ENCODE results near the gene SRGAP2B. TPM values are rescaled to one million over a fixed set of nuclear protein-coding genes. Genes with fewer than 3 reads are reported as not detected.
"Not testable (repeated sequence)": the region's sequence is repeated elsewhere in the genome, so short reads cannot be mapped to it uniquely, and the experiment has no call there.

Gene SRGAP2B
- total RNA-seq, 1 donor from 2014 or later: 45.6 TPM

DNA sequence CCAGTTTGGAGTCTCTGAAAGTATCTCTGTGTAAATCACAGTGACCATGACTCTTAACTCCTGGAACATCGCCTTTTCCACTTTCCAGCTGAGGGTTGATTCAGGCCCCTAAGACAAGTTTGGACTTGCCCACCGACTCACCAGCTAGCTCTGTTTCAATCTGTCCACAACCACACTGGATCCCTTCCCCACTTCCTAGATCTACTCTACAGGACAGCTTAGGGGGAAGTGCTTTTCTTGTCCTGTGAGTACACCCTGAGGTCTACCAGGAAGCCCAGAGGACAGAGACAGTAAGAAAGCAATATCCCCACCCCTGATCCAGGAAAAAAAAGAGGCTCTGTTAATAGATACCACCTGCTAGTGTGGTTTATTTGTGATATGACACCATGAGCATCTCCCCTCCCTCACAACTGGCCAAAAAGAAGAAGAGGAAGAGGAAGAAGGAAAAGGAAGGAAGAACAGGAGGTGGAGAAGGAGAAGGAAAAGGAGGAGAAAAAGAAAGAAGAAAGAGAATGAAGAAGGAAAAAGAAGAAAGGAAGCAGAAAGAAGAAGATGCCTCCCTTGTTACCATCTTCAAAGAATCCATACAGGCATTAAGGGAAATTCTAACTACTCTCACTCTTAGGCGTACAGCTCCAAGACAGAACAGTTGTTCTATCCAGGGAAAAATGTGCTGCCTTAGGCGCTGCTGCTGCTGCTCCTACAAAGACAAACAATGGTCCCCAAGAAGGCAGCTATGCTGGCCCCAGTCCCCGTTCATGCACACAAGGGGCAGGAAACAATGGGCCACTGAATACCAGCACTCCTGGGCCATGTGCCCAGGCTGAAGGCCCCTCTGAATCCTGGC lies 96.8 kb downstream of the SRGAP2B start:
- not testable (repeated sequence) for DNase-seq (ENCODE audit: low read depth in 2 of 2)

DNA sequence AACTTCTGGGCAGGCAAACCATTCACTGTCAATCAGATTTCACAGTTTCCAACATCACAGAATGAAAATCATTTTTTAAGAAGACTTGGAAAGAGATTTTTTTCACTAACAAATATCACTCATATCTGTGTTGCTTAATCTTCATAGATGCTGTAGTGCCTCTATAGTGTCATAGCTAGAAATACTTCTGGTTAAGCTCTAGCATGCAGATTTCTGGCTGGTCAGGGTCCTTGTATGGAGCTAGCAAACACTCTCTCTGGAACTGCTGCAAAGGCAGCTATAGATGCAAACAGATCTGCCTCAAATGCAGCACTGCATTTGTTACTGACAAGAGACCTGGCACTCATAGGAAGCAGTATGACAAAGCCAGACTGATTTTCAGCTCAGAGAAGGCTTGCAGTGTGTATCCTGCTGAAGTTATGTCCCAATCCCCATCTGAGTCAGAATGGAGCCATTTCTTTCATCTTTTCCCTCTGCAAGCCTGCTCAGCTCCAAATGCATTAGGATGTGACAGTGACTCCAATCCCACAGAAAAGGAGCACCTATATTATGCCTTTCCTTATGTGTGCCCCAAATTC lies 99.2 kb downstream of the SRGAP2B start:
- DNase-seq (ENCODE audit: low read depth in 2 of 2): peak in 1 of 2 donors; percentile 28

DNA sequence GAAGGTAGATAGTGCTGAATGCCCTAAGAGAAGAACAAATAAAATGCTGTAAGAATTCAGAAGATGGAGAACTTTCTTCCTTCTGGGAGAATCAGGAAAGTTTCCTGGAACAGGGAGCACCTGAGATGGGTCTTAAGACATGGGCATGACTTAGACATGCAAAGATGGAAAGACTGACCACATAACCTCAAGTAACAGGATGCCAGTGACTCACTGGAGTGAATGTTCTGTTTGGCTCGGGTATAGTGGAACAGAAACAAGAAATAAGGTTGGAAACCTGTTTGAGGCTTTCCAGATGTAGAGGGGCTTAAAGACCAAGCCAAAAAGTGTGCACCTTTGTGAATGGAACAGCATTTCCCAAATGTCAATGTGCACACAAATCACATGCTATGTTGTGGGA lies 102.2 kb downstream of the SRGAP2B start:
- DNase-seq (ENCODE audit: low read depth in 2 of 2): peak in 1 of 2 donors; percentile 67

DNA sequence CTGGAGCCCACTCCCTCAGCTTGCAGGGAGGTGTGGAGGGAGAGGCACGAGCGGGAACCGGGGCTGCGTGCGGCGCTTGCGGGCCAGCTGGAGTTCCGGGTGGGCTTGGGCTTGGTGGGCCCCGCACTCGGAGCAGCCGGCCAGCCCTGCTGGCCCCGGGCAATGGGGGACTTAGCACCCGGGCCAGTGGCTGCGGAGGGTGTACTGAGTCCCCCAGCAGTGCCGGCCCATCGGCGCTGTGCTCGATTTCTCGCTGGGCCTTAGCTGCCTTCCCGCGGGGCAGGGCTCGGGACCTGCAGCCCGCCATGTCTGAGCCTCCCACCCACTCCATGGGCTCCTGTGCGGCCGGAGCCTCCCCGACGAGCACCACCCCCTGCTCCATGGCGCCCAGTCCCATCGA lies 104.5 kb downstream of the SRGAP2B start:
- DNase-seq (ENCODE audit: low read depth in 2 of 2): not testable (repeated sequence)

DNA sequence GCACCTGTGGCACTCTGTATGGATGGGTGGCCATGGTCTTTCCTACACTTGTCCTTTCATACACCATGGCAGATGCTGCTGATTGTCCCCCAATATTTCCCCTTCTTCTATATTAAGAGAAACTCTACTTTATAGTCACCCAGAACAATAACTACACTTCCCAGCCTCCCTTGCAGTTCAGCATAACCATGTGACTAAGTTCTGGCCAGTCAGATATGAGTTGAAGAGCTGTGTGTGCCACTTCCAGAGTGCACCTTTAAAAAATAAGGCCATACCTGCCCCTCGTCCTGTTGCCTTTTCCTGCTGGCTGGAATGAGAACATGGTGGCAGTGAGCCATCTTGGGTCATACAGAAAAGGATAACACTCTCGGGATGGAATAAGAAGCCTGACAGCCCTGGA lies 108.0 kb downstream of the SRGAP2B start:
- DNase-seq (ENCODE audit: low read depth in 2 of 2): not testable (repeated sequence)

DNA sequence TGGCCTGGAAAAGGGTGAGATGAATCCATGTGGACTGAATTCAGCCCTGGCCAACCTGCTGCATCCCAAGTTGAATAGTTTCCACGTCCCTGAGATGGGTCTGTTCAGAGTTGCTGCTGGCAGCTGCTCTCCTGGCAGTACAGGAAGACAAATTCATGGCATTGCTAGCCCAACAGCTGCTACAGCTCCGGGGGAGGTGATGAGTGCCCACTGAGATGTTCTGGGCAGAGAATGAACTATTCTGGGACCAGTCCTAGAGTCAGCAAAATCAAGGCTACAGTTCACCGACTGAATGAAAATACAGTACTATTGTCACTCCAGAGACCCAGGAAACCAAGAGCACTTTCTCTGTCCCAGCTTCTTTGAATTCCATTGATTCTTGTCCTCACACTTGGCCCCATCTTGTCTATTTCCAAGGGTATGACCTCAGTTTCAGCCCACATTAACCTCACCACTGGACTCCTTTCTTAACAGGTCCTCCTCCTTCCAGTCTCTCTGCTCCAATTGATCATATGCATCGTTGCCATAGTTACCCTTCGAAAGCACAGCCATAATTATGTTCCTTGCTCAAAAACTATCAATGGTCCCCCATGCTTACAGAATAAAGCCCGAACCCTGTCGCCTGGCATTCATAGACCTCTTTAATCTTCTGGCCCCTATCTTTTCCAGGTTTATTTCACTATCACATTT lies 108.8 kb downstream of the SRGAP2B start:
- not testable (repeated sequence) for DNase-seq (ENCODE audit: low read depth in 2 of 2)

DNA sequence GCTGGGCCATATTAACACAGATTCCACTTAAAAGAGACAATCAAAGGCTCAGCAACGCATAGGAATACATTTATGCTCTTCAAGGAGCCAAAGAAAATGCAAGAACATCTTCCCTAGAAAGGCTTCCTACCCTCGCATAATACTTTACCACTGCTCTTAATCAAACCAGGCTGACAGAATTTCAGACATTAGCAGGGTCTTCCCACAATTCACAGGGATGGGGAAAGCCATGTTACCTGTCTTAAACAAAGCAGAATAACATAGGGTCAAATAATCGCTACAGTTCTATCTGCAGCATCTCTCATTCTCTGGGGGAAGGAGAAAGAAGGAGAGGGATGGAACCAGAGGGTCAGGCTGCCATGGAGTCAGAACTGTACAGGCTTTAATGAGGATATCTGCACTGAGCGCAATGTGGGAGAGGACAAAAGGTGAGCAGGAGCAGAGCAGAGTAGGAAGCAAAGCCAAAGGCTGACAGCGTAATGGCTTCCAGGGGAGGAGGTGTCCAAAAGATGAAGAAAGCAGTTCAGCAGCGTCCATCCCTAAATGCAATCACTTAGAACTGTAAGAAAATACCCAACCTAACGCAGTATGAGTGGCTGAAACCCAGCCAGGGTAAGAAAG lies 109.5 kb downstream of the SRGAP2B start:
- DNase-seq (ENCODE audit: low read depth in 2 of 2): not testable (repeated sequence)

DNA sequence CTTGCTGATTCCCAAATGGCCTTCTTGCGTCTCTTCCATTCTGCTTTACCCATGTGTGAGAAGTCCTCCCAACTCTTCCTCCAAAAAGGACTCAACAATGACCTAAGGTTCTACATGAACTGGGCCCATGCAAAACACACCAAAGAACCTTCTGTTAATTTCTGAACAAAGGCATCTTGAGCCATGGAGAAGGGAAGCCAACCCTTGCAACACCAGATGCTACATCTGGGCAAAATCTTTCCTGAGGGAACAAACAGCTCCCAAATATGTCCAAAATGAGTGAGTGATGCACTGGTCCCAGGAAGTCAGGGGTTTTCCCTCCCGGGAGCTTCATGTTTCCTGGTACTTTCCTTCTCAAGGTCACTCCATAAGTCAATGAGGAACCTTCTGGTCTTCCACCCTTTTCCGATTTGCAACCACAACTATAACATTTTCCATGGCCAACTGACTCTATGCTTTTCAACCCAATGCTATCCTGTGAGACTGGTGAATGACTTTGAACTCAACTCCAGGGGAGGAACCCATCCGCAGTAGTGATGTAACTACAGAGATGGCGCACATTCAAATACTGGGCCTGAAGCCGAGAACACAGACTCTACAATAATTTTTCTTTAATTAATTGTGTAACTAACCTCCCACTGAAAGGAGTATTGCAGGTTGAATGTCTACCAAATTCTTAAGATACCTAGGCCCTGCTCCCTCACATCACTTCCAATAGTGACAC lies 112.2 kb downstream of the SRGAP2B start:
- DNase-seq (ENCODE audit: low read depth in 2 of 2): not testable (repeated sequence)

DNA sequence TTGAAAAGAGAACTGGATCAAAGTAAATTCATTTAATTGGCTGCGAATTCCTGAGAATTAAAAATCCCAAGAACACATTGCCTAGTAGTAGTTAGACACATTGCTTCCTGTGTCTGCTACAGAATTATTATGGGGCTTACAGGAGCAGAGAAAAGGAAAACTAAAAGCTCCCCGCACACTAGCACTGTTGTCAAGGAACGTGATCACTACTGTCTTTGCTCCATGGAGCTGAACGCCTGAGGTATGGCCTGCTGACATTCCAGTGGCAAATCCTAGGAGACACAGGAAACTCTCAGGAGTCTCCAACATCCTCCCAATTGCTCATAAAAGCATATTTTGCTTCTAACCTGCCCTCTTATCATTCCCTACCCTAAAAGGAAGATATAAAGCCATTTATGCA lies 114.0 kb downstream of the SRGAP2B start:
- not testable (repeated sequence) for DNase-seq (ENCODE audit: low read depth in 2 of 2)

DNA sequence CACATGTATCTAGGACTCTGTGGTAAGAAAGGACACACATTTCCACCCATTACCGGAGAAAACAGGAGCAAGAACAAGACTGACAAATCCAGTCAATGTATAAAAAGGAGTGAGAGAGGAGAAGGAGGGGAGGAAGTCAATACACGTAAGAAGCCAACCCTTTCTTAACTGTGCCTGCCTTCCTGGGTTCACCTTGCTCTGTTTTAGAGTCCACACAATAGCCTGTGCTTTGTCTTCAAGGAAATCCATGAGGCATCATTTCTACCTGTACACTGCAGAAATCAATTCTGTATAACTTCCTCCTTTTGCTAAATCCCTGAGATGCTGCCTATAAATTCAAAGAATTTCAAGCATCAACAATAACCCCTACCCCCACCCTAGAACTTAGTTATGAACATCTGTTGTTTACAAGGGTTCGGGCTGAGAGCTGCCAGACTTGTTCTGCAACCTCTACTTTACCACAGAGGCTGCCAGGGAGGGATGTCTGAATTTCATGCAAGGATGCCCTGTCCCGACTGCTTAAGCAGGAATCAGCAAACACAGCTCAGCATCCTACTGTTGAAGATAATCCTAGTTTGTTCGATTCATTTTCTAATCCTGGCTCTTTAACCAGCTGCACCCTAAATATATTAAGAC lies 115.0 kb downstream of the SRGAP2B start:
- DNase-seq (ENCODE audit: low read depth in 2 of 2): not testable (repeated sequence)

DNA sequence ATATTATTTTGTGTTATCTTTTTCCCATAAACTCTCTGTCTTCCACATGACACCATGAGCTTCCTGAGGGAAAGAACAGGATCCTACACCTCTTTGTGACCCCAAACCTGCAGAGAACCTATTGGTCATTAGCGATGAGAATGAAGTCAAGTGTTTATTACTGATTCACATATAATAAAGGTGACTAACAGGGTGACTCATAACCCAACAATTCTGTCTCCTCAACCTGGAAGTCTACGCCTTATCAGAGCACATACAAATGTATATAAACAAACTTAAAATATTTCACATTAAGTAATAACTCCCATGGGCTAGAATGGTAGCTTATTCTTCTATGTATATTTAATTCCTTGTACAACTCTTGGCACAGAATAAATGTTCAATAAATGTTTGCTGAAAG lies 117.3 kb downstream of the SRGAP2B start:
- DNase-seq (ENCODE audit: low read depth in 2 of 2): not testable (repeated sequence)

DNA sequence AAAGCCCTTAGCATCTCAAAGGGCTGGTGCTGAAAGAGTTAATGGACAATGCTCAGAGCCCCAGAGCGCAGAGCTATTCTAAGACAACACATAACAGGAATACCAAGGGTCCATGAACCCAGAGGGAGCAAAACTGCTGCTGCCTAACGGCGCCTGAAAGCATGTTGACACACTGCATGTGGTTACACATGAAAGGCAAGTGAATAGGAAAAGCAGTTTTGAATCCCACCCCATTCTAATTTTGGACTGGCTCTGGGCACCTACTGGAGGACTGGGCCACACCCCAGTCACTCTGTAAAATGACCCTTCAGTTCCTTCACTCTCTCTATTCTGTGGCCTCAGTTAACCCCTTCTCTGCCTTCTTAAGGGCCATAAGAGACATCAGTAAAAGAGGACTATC lies 123.2 kb downstream of the SRGAP2B start:
- DNase-seq (ENCODE audit: low read depth in 2 of 2): not testable (repeated sequence)

DNA sequence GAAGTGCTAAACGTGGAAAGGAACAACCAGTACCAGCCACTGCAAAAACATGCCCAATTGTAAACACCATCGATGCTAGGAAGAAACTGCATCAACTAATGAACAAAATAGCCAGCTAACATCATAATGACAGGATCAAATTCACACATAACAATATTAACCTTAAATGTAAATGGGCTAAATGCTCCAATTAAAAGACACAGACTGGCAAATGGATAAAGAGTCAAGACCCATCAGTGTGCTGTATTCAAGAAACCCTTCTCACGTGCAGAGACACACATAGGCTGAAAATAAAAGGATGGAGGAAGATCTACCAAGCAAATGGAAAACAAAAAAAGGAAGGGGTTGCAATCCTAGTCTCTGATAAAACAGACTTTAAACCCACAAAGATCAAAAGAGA lies 128.6 kb downstream of the SRGAP2B start:
- DNase-seq (ENCODE audit: low read depth in 2 of 2): not testable (repeated sequence)

DNA sequence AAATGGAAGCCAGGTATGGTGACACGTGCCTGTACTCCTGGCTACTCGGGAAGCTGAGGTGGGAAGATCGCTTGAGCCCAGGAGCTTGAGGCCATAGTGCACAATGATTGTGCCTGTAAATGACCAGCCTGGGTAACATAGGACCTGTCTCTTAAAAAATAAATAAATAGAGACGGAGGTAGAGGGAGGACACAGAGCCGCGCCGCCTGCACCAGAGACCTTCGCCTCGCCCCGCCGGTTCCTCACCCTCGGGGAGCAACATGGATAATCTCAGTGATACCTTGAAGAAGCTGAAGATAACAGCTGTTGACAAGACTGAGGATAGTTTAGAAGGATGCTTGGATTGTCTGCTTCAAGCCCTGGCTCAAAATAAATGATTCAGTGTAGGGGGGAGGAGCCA lies 130.4 kb downstream of the SRGAP2B start:
- not testable (repeated sequence) for DNase-seq (ENCODE audit: low read depth in 2 of 2)

DNA sequence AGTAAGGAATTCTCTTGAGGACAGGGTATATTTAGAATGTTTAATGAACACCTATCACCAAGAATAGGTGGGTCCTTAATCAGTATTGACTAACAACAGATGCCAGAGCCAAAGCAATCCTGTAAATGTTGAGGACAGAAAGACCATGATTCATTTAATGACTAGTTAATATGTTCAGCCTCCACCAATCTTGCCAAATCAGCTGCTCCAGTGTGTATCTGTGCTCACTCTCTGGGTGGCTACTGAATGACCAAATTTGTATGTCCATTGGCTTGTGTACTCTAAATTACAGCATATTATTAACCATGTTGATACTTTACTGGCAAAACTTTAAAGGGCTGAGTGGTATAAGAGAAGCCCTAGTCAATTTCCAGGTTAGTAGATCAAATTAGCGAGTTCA lies 130.9 kb downstream of the SRGAP2B start:
- DNase-seq (ENCODE audit: low read depth in 2 of 2): not testable (repeated sequence)

DNA sequence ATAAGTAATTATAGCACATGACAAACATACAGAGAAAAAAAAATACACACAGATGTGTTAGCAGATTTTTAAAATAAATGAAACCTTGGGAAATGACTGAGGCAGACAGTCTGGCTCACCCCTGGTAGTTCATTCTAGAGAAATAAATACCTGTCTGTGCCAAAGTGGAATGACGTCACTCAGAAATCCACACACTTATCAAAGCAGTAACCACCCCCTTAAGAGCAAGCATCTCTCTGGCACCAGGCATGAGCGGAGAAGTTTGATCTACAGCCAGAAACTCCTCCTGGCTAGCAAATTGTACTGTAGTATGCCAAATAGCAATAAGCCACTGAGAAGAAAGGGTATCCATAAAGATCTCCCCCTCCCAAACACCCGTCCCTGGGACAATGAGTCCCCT lies 131.6 kb downstream of the SRGAP2B start:
- DNase-seq (ENCODE audit: low read depth in 2 of 2): not testable (repeated sequence)

DNA sequence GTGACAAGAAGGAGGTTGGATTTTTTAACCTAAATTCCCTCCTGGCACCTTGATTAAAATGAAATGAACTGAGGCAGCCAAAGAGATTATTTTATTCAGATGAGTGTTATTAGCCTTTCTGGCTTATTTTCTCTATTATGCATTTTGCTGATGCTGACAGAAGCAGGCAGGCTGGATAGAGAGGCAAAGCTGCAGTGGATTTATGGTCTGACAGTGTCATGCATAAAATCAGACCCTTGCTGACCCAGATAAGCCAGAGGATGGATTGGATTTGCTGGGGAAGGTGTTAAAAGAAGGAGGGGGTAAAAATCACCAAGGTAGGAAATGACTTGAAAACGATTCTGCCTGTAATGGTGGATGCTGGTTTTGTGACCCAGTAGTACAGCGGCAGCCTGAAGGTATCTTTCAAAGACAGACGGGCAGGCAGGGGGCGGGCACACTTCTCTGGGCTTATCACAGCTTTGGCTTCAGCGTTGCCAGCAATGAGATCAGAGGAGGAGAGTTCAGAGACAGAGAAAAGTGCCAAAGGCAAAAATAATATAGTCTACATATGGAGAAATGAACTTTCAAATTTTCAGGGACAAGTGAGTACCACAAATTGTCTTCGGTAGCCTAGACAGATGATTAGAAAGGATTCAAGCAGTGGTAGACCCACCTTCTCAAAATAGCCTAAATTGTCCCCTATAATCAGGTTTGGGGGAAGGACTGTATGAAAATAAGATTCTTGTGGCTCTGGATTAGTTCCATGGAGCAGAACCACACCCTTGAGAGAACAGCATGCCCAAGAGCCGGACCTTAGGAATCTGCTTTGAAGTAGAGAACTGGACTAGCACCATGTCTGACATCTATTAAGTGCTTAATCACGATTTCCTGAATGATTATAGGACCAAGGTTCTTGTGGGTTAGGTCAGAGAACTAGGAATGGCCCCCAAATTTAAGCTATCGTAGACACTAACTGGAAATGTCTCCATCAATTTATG lies 133.2 kb downstream of the SRGAP2B start:
- not testable (repeated sequence) for DNase-seq (ENCODE audit: low read depth in 2 of 2)

DNA sequence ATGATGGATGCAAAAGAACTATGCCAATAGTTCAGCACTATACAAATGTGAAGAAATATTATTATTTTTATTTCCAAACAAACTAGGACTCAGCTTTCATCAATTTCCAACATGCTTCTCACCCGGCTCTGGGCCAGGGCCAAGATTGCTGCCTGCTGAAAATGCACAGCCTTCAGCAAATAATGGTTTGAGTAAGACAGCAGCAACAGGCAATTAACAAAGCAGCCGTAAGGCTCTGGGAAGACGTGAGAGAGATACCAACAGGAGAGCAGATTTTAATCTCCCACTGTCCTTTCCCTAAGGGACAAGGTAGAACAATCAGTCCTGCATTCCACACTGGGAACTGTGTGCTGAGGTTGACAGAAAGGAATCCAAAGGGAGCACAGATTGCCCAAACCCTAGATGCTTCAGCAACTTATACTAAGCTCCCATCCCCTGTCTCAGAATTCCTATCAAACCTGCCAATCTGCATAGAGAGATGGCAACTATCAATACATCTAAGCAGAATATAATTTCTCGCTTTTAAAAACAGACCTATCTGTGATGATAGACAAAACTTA lies 134.1 kb downstream of the SRGAP2B start:
- DNase-seq (ENCODE audit: low read depth in 2 of 2): not testable (repeated sequence)

DNA sequence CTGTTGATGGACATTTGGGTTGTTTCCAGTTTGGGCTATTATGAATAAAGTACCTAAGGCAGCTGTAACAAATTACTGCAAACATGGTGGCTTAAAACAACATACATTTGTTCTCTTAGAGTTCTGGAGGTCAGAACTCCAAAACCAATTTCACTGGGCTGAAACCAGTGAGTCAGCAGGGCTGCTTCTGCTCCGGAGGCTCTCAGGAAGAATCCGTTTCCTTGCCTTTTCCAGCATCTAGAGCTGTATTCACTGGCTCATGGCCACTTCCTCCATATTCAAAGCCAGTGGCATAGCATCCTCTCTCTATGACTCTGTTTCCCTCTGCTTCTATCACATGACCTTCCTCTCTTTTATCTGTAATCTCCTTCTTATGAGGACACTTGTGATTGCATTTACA lies 146.7 kb downstream of the SRGAP2B start:
- DNase-seq (ENCODE audit: low read depth in 2 of 2): not testable (repeated sequence)
